DND-41 (cell line): ENCODE data around the gene CARD9.

ENCODE experiments used
- ATAC-seq: fragments of 200-7000 bp; cut with Tn5 transposase; 3 replicates; pipeline ENCODE4 v1.9.1; 2021; ENCODE audit warnings: low read depth; ENCODE audit not compliant: insufficient read depth
- DNase-seq: peaks from one replicate; pipeline ENCODE4 v3.0.0-alpha.2; 2020
- H2AFZ ChIP-seq: 2 replicates; pipeline ENCODE4 v1.6.0; 2012; ENCODE audit warnings: low read depth, low read length
- H3K27ac ChIP-seq: 2 replicates; pipeline ENCODE4 v1.5.1; 2012; ENCODE audit warnings: low read length, inconsistent platforms
- H3K27me3 ChIP-seq: fragments of 200-600 bp; sonication (generic); 2 replicates; pipeline ENCODE4 v1.6.0; 2012; ENCODE audit warnings: low read length, mild to moderate bottlenecking, inconsistent platforms; ENCODE audit not compliant: insufficient read depth, poor library complexity
- H3K36me3 ChIP-seq: 2 replicates; pipeline ENCODE4 v1.5.1; 2012; ENCODE audit warnings: low read length, inconsistent platforms; ENCODE audit not compliant: insufficient read depth
- H3K4me1 ChIP-seq: 2 replicates; pipeline ENCODE4 v1.5.1; 2012; ENCODE audit warnings: mild to moderate bottlenecking, low read length; ENCODE audit not compliant: insufficient read depth
- H3K4me2 ChIP-seq: 2 replicates; pipeline ENCODE4 v1.6.0; 2012; ENCODE audit warnings: mild to moderate bottlenecking, moderate library complexity, low read length, inconsistent platforms; ENCODE audit not compliant: insufficient read depth
- H3K4me3 ChIP-seq, 2 experiments: fragments of 200-600 bp in 1 of 2; shearing (Covaris generic) in 1 of 2; 2 replicates each; pipeline ENCODE4 v1.5.1; 2012 to 2016; ENCODE audit warnings: inconsistent platforms in 2 of 2, low read length in 2 of 2, mild to moderate bottlenecking in 2 of 2, low read depth in 1 of 2, moderate library complexity in 1 of 2
- H3K79me2 ChIP-seq: 2 replicates; pipeline ENCODE4 v1.6.0; 2012; ENCODE audit warnings: low read length, inconsistent platforms; ENCODE audit not compliant: insufficient read depth
- H3K9ac ChIP-seq: 2 replicates; pipeline ENCODE4 v1.6.0; 2012; ENCODE audit warnings: low read depth, mild to moderate bottlenecking, inconsistent platforms, low read length, moderate library complexity
- H3K9me3 ChIP-seq: 2 replicates; pipeline ENCODE4 v1.5.1; 2012; ENCODE audit warnings: low read length, moderate library complexity, mild to moderate bottlenecking, inconsistent platforms; ENCODE audit not compliant: insufficient read depth, severe bottlenecking
- H4K20me1 ChIP-seq: 2 replicates; pipeline ENCODE4 v1.6.0; 2012; ENCODE audit warnings: low read length; ENCODE audit not compliant: insufficient read depth
- EZH2 ChIP-seq: IDR thresholded peaks from 3 replicates; pipeline ENCODE4 v1.6.1; 2012; ENCODE audit warnings: borderline replicate concordance, low read depth, mild to moderate bottlenecking, moderate library complexity, low read length, inconsistent platforms; ENCODE audit not compliant: severe bottlenecking
- TF ChIP-seq, protein P1 (sequence below): IDR thresholded peaks from 2 replicates; pipeline ENCODE4 v1.5.1; 2012; ENCODE audit warnings: borderline replicate concordance, low read length, moderate library complexity, mild to moderate bottlenecking; ENCODE audit not compliant: poor library complexity, severe bottlenecking; ENCODE audit errors: extremely low read depth

CARD9 gene

DNA sequence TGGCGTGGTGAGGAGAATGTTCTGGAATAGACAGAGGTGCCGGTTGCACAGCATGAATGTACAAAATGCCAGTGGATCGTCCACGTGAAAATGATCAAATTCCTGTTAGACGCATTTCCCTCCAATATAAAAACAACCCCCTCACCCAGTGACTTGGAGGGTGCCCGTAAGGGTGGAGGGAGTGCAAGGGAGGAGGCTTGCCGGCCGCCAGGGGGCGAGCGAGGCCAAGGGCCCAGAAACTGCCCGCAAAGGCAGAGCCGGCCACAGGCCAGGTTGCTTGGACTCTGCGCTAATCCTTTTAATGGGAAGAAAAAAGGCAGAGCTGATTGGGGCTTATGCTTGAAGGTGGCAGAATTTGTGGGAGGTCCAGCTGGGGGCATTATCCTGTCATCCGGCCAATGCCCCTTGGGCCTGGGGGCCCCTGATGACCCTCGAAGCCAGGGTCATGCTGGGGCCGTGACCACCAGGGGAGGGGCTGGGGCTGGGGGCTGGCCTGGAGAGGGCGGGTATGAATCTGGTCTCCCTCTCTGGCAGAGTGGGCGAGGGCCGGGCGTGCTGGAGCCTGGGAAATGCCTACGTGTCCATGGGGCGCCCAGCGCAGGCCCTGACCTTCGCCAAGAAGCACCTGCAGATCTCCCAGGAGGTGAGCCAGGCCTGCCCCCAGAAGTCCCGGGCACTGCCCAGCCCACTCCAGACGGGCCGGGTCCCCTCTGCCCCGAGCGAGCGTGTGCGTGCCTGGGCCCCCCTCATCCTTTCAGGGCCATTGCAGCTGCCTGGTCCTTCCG lies 34.1 kb downstream of the CARD9 start:
- H3K9ac ChIP-seq: no peak overlapping the region
- ATAC-seq (no peak), DNase-seq (no peak)
- H3K4me1 ChIP-seq: no peaks in the 10 kb centered on the region
- no peak overlapping the region for H2AFZ ChIP-seq
- H3K36me3 ChIP-seq: peaks cover 4% of the 10 kb centered on the region; the same call in 1 of the 2 replicates
- H3K27ac ChIP-seq: no peak overlapping the region
- H3K4me3 ChIP-seq: no peak overlapping the region
- no peaks in the 10 kb centered on the region for H3K27me3 ChIP-seq
- no peak for TF ChIP-seq EZH2
- TF ChIP-seq, protein P1, sequence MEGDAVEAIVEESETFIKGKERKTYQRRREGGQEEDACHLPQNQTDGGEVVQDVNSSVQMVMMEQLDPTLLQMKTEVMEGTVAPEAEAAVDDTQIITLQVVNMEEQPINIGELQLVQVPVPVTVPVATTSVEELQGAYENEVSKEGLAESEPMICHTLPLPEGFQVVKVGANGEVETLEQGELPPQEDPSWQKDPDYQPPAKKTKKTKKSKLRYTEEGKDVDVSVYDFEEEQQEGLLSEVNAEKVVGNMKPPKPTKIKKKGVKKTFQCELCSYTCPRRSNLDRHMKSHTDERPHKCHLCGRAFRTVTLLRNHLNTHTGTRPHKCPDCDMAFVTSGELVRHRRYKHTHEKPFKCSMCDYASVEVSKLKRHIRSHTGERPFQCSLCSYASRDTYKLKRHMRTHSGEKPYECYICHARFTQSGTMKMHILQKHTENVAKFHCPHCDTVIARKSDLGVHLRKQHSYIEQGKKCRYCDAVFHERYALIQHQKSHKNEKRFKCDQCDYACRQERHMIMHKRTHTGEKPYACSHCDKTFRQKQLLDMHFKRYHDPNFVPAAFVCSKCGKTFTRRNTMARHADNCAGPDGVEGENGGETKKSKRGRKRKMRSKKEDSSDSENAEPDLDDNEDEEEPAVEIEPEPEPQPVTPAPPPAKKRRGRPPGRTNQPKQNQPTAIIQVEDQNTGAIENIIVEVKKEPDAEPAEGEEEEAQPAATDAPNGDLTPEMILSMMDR: peak; percentile 18
- no peak overlapping the region for H3K4me2 ChIP-seq
- H3K79me2 ChIP-seq: no peaks in the 10 kb centered on the region
- H3K9me3 ChIP-seq: no peaks in the 10 kb centered on the region
- no peaks in the 10 kb centered on the region; the same call in none of the 2 replicates for H4K20me1 ChIP-seq

DNA sequence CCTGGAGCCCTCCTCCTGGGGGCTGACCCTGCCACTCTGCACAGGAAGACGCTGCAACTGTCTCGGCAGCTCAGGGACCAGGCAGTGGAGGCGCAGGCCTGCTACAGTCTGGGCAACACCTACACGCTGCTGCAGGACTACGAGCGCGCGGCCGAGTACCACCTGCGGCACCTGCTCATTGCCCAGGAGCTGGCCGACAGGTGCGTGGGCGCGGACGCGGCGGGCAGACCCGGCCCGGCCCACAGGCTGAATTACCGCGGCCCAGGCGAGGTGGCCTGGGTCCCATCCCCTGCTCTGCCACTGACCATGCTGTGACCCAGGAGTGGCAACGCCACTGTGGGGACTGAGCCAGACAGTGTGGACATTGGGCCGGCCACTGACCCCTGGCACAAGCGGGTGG lies 35.0 kb downstream of the CARD9 start:
- H3K4me1 ChIP-seq: no peaks in the 10 kb centered on the region

DNA sequence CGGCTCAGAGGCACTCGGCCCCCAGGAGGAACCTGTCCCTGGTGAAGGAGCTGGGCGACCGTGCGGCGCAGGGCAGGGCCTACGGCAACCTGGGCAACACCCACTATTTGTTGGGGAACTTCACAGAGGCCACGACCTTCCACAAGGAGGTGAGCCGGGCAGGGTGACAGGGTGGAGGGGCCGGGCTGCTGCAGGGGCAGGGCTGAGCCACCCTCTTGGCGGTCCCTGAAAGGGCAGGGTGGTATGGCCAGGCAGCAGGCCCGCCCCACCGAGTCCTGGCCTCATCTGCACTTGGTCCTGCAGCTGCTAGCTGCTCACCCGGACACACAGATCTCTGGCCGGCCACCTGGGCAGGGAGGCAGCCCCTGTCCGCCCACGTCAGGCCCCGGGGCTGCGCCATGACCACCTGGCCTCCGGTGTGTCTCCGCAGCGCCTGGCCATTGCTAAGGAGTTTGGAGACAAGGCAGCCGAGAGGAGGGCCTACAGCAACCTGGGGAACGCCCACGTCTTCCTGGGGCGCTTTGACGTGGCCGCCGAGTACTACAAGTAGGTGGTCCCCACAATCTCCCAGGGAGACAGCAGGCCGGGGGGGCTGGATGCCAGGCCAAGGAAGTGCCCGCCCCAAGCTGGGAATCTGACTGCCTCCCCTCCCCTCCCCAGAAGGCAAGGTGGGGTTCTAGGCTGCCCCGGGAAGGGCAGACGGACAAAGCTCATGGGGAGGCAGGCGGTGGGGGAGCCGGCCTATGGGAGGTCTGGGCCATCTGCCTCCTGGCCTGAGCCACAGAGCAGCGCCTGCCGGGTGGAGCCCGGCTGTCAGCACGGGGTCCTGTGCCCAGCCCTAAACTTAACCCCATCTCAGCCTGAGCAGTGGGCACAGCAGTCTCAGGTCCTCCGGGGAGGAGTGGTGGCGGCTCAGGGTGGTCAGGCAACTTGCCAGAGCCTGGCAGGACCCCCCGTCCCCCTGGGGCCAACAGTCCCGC lies 35.8 kb downstream of the CARD9 start:
- H4K20me1 ChIP-seq: no peaks in the 10 kb centered on the region; the same call in none of the 2 replicates
- no peak for DNase-seq
- no peak for ATAC-seq
- H3K4me2 ChIP-seq: no peak overlapping the region
- no peaks in the 10 kb centered on the region for H3K79me2 ChIP-seq
- no peak overlapping the region for H3K9ac ChIP-seq
- H3K4me3 ChIP-seq: no peak overlapping the region
- H3K36me3 ChIP-seq: peaks cover 4% of the 10 kb centered on the region; the same call in 1 of the 2 replicates
- H3K27ac ChIP-seq: no peak overlapping the region
- no peaks in the 10 kb centered on the region for H3K27me3 ChIP-seq
- no peaks in the 10 kb centered on the region for H3K4me1 ChIP-seq
- no peaks in the 10 kb centered on the region for H3K9me3 ChIP-seq
- TF ChIP-seq EZH2: no peak
- TF ChIP-seq, protein P1: no peak
- H2AFZ ChIP-seq: no peak overlapping the region

More for the DNA sequence above, 35.0 kb downstream of the CARD9 start:
- Histone ChIP-seq H3K27me3 (no peaks in the 10 kb centered on the region), H3K4me3 (no peak overlapping the region), H3K36me3 (peaks cover 4% of the 10 kb centered on the region; the same call in 1 of the 2 replicates), H2AFZ (no peak overlapping the region), H4K20me1 (no peaks in the 10 kb centered on the region; the same call in none of the 2 replicates), H3K4me2 (no peak overlapping the region), H3K9ac (no peak overlapping the region), H3K79me2 (no peaks in the 10 kb centered on the region), H3K9me3 (no peaks in the 10 kb centered on the region), H3K27ac (no peak overlapping the region)
- no peak for ATAC-seq
- no peak for DNase-seq
- TF ChIP-seq, protein P1: no peak
- no peak for TF ChIP-seq EZH2
